Measurements from ENCODE around the gene ANGPTL2.

The ANGPTL2 gene

GRCh38 chr9:127067603-127068220 is 54.7 kb downstream of the ANGPTL2 start:
- Histone ChIP-seq H3K4me1 (ENCODE audit: control insufficient read depth, low read length) (no peaks in the 10 kb centered on the region), H3K4me2 (ENCODE audit: low read length) (no peak overlapping the region)

DNA sequence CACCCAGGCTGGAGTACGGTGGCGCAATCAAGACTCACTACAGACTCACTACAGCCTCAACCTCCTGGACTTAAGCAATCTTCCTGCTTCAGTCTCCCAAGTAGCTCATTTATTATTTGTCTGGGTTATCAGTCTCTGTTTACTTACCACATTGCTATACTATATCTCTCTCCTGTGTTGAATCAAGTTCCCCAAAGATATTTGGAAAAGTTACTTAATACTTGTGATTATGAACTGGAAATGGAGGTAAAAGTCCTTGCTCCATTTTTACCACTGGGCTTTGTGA is 55.6 kb downstream of the ANGPTL2 start:
- no peaks in the 10 kb centered on the region for H3F3A ChIP-seq (ENCODE audit: control insufficient read depth, insufficient read depth)
- H3K9me2 ChIP-seq (replicated peaks; ENCODE audit: control insufficient read depth, low read length): no peaks in the 10 kb centered on the region
- no peaks in the 10 kb centered on the region for H3K4me1 ChIP-seq (ENCODE audit: control insufficient read depth, low read length)
- TF ChIP-seq CTCF (IDR thresholded peaks at IDR 0.05; ENCODE audit: low read depth, low read length, poor library complexity, severe bottlenecking): no peak
- no peak for TF ChIP-seq EZH2phosphoT487 (IDR thresholded peaks at IDR 0.05; ENCODE audit: borderline replicate concordance, low read length)
- no peaks in the 10 kb centered on the region for H3K36me3 ChIP-seq (ENCODE audit: control insufficient read depth, low read length)
- H3K9me3 ChIP-seq (ENCODE audit: control insufficient read depth, insufficient read depth, low read length): no peaks in the 10 kb centered on the region
- H3K27ac ChIP-seq (ENCODE audit: low read depth, low read length): no peak overlapping the region
- H3K79me2 ChIP-seq (ENCODE audit: control insufficient read depth, low read length): no peaks in the 10 kb centered on the region
- H3K4me2 ChIP-seq (ENCODE audit: low read length): no peak overlapping the region
- no peak overlapping the region for H3K4me3 ChIP-seq (ENCODE audit: low read length)
- H3K27me3 ChIP-seq (ENCODE audit: control insufficient read depth, low read length): no peaks in the 10 kb centered on the region
- no peaks in the 10 kb centered on the region for H4K20me1 ChIP-seq (ENCODE audit: control insufficient read depth, insufficient read depth, low read depth, low read length)

More at GRCh38 chr9:127067603-127068220, 54.7 kb downstream of the ANGPTL2 start:
- no peaks in the 10 kb centered on the region for H3F3A ChIP-seq (ENCODE audit: control insufficient read depth, insufficient read depth)
- no peaks in the 10 kb centered on the region for H4K20me1 ChIP-seq (ENCODE audit: control insufficient read depth, insufficient read depth, low read depth, low read length)
- H3K9me2 ChIP-seq (replicated peaks; ENCODE audit: control insufficient read depth, low read length): no peaks in the 10 kb centered on the region
- H3K36me3 ChIP-seq (ENCODE audit: control insufficient read depth, low read length): no peaks in the 10 kb centered on the region
- no peaks in the 10 kb centered on the region for H3K9me3 ChIP-seq (ENCODE audit: control insufficient read depth, insufficient read depth, low read length)
- H3K4me3 ChIP-seq (ENCODE audit: low read length): no peak overlapping the region
- no peak for TF ChIP-seq EZH2phosphoT487 (IDR thresholded peaks at IDR 0.05; ENCODE audit: borderline replicate concordance, low read length)
- no peak for TF ChIP-seq CTCF (IDR thresholded peaks at IDR 0.05; ENCODE audit: low read depth, low read length, poor library complexity, severe bottlenecking)
- H3K27ac ChIP-seq (ENCODE audit: low read depth, low read length): no peak overlapping the region
- H3K79me2 ChIP-seq (ENCODE audit: control insufficient read depth, low read length): no peaks in the 10 kb centered on the region
- H3K27me3 ChIP-seq (ENCODE audit: control insufficient read depth, low read length): no peaks in the 10 kb centered on the region

DNA sequence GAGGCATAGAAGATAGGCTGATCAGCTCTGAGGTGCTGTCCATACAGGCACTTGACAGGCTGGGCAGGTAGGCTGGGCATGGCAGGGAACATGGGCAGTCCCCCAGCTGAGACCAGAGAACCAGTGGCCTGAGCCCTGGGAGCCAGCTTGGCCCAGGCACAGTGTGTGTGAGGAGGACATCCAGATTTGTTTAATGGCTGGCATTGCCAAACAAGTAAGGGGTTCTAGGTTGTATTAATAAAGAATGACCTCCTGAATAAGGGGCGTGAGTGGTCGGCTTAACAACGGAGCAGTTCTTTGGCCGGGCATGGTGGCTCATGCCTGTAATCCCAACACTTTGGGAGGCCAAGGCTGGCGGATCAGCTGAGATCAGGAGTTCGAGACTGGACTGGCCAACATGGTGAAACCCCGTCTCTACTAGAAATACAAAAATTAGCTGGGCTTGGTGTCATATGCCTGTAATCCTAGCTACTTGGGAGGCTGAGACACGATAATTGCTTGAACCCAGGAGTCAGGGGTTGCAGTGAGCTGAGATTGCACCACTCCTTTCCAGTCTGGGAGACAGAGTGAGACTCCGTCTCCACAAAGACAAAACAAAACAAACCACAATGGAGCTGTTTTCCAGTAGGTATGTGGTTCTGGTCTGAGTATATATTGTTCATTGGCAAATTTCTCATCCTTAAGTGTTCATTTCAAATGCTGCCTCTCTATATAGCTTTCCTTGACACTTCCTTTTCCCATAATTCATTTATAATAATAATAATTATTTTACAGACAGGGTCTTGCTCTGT is 56.2 kb downstream of the ANGPTL2 start:
- Histone ChIP-seq H3K9me2 (replicated peaks; ENCODE audit: control insufficient read depth, low read length) (no peaks in the 10 kb centered on the region), H3F3A (ENCODE audit: control insufficient read depth, insufficient read depth) (no peaks in the 10 kb centered on the region), H3K4me1 (ENCODE audit: control insufficient read depth, low read length) (no peaks in the 10 kb centered on the region), H3K4me2 (ENCODE audit: low read length) (no peak overlapping the region), H3K27ac (ENCODE audit: low read depth, low read length) (no peak overlapping the region), H3K79me2 (ENCODE audit: control insufficient read depth, low read length) (no peaks in the 10 kb centered on the region), H4K20me1 (ENCODE audit: control insufficient read depth, insufficient read depth, low read depth, low read length) (no peaks in the 10 kb centered on the region), H3K27me3 (ENCODE audit: control insufficient read depth, low read length) (no peaks in the 10 kb centered on the region), H3K36me3 (ENCODE audit: control insufficient read depth, low read length) (no peaks in the 10 kb centered on the region), H3K4me3 (ENCODE audit: low read length) (no peak overlapping the region), H3K9me3 (ENCODE audit: control insufficient read depth, insufficient read depth, low read length) (no peaks in the 10 kb centered on the region)
- TF ChIP-seq EZH2phosphoT487 (IDR thresholded peaks at IDR 0.05; ENCODE audit: borderline replicate concordance, low read length): no peak
- TF ChIP-seq CTCF (IDR thresholded peaks at IDR 0.05; ENCODE audit: low read depth, low read length, poor library complexity, severe bottlenecking): no peak
